ENCODE measurements around the gene CXXC1. TPM values are rescaled to one million over a fixed set of nuclear protein-coding genes. Genes with fewer than 3 reads are reported as not detected.

The CXXC1 gene
- total and polyA plus RNA-seq, 2 of the 8 experiments (the other 6 are each of a cell fraction or from before 2014, with no cell fraction given) = 73.3 to 136 TPM

DNA sequence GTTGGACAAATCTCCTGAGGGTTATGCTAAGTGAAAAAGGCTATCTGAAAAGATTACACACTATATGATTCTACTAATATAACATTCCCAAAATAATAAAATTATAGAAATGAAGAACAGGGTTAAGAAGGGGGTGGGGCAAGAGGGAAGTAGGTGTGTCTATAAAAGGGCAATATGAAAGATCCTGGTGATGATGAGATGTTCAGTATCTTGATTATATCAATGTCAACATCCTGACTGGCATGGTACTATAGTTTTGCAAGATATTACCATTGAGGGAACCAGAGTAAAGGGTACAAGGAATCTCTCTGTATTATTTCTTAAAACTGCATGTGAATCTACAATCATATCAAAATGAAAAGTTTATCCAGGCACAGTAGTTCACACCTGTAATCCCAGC is 37.9 kb downstream of the CXXC1 start (continued):
- no peak for TF ChIP-seq TAF7 (optimal IDR thresholded peaks at IDR 0.05; ENCODE audit: borderline replicate concordance, low read depth, low read length)

- Histone ChIP-seq H4K20me1 (replicated peaks in 1 of 2; ENCODE audit: control insufficient read depth in 1 of 2, insufficient read depth in 2 of 2, low read length in 2 of 2) (no peaks in the 10 kb centered on the region), H3K4me2 (ENCODE audit: insufficient read depth in 1 of 2, low read depth in 2 of 2, low read length in 2 of 2) (no peak overlapping the region)
- no peak for TF ChIP-seq BACH1 (IDR thresholded peaks at IDR 0.05; ENCODE audit: low read length)
- TF ChIP-seq SUZ12 (IDR thresholded peaks at IDR 0.05; ENCODE audit: low read length) = no peak
- no peak for TF ChIP-seq TEAD4 (IDR thresholded peaks at IDR 0.05; ENCODE audit: low read depth, low read length)
- no peak for TF ChIP-seq RNF2 (IDR thresholded peaks at IDR 0.05; ENCODE audit: borderline replicate concordance, low read depth, low read length, missing control alignments, poor library complexity, severe bottlenecking)
- TF ChIP-seq SIRT6 (IDR thresholded peaks at IDR 0.05; ENCODE audit: low read length) = no peak
- TF ChIP-seq, protein P1, sequence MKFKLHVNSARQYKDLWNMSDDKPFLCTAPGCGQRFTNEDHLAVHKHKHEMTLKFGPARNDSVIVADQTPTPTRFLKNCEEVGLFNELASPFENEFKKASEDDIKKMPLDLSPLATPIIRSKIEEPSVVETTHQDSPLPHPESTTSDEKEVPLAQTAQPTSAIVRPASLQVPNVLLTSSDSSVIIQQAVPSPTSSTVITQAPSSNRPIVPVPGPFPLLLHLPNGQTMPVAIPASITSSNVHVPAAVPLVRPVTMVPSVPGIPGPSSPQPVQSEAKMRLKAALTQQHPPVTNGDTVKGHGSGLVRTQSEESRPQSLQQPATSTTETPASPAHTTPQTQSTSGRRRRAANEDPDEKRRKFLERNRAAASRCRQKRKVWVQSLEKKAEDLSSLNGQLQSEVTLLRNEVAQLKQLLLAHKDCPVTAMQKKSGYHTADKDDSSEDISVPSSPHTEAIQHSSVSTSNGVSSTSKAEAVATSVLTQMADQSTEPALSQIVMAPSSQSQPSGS (IDR thresholded peaks at IDR 0.05; ENCODE audit: low read length) = no peak
- no peak for TF ChIP-seq RBBP5 (IDR thresholded peaks at IDR 0.05; ENCODE audit: borderline replicate concordance, low read depth, low read length)
- TF ChIP-seq CBX5 (IDR thresholded peaks at IDR 0.05; ENCODE audit: low read depth, low read length) = no peak
- TF ChIP-seq CREB1 (IDR thresholded peaks at IDR 0.05) = no peak
- TF ChIP-seq KDM4A (IDR thresholded peaks at IDR 0.05; ENCODE audit: low read depth, low read length, severe bottlenecking) = no peak
- no peak for TF ChIP-seq RFX5 (IDR thresholded peaks at IDR 0.05; ENCODE audit: borderline replicate concordance, low read depth, low read length)
These were observed 39.9 kb downstream of the CXXC1 start for GRCh38 chr18:50247561-50247960.

More at GRCh38 chr18:50247561-50247960, 39.9 kb downstream of the CXXC1 start:
- H2BK15ac ChIP-seq (ENCODE audit: low read length) = no peak overlapping the region
- FAIRE-seq (no peak), DNase-seq (ENCODE audit: low read depth in 1 of 2, low spot score in 2 of 2) (no peak)
- H3K9ac ChIP-seq (replicated peaks in 1 of 4; ENCODE audit: extremely low read depth in 1 of 4, low read depth in 3 of 4, low read length in 3 of 4) = no peak overlapping the region
- no peak overlapping the region for H2BK5ac ChIP-seq (ENCODE audit: low read depth, low read length)
- H4K91ac ChIP-seq (replicated peaks; ENCODE audit: insufficient read length, low read length) = no peak overlapping the region
- H2BK120ac ChIP-seq (replicated peaks; ENCODE audit: low read depth, low read length) = no peak overlapping the region
- H3K9me3 ChIP-seq (ENCODE audit: insufficient read depth in 2 of 2, low read depth in 1 of 2, low read length in 1 of 2) = peaks cover 0 to 2% of the 10 kb centered on the region in 2 experiments; a peak in 1 of 4 replicates
- POLR2A ChIA-PET (ENCODE audit: partially characterized antibody) = no interaction called here
- H3K27me3 ChIP-seq (replicated peaks in 1 of 4; ENCODE audit: control insufficient read depth in 3 of 4, extremely low read depth in 1 of 4, insufficient read depth in 3 of 4, low read length in 3 of 4) = no peaks in the 10 kb centered on the region
- no peak overlapping the region for H3K4ac ChIP-seq (replicated peaks; ENCODE audit: insufficient read length, low read depth, low read length)
- no peaks in the 10 kb centered on the region for H3K36me3 ChIP-seq (ENCODE audit: control insufficient read depth in 2 of 4, insufficient read depth in 4 of 4, low read length in 3 of 4)
- no peak overlapping the region for H2BK12ac ChIP-seq (ENCODE audit: low read depth, low read length)
- H3K4me3 ChIP-seq (ENCODE audit: extremely low read depth in 1 of 4, insufficient read depth in 2 of 4, low read depth in 3 of 4, low read length in 4 of 4) = no peak overlapping the region
- CTCF ChIA-PET (ENCODE audit: partially characterized antibody) = interaction anchor here (0.9 kb wide), 1 partner anchor 109 kb away, joined by 3 read pairs; no protein-coding TSS in a partner anchor
- no peak overlapping the region for H2BK20ac ChIP-seq (ENCODE audit: low read length)
- no peaks in the 10 kb centered on the region for H3K23me2 ChIP-seq (ENCODE audit: low read depth, low read length)
- no peak overlapping the region for H3K56ac ChIP-seq (replicated peaks; ENCODE audit: insufficient read length, low read depth, low read length)
- H4K8ac ChIP-seq (ENCODE audit: extremely low read depth, insufficient read depth, low read length) = no peak overlapping the region
- peaks cover 0 to 3% (median 0%) of the 10 kb centered on the region in 4 experiments; a peak in 1 of 7 replicates for H3K4me1 ChIP-seq (replicated peaks in 1 of 4; ENCODE audit: control insufficient read depth in 3 of 4, insufficient read depth in 4 of 4, low read length in 3 of 4)
- H3K14ac ChIP-seq (ENCODE audit: insufficient read length) = no peak overlapping the region
- no peak overlapping the region for H2AK5ac ChIP-seq (ENCODE audit: low read depth, low read length)
- H3K79me1 ChIP-seq (ENCODE audit: low read depth, low read length) = no peaks in the 10 kb centered on the region
- H3K79me2 ChIP-seq (ENCODE audit: control insufficient read depth in 1 of 2, insufficient read depth in 2 of 2, low read length in 2 of 2) = no peaks in the 10 kb centered on the region
- no peak overlapping the region for H4K5ac ChIP-seq (ENCODE audit: insufficient read length, low read depth, low read length)
- H2AFZ ChIP-seq (ENCODE audit: low read length) = no peak overlapping the region
- no peak overlapping the region for H3K23ac ChIP-seq (ENCODE audit: insufficient read length)
- H3K27ac ChIP-seq (ENCODE audit: low read depth, low read length) = no peak overlapping the region
- H3K18ac ChIP-seq (ENCODE audit: extremely low read depth, low read length) = no peak overlapping the region

Measured in H1 (cell line).